NCI-H2196 (cell line): ENCODE measurements around the gene GPR137.

ENCODE experiments used
- DNase-seq: peaks from one replicate; lab custom pipeline; 2025; ENCODE audit not compliant: unreplicated experiment; lab: John Stamatoyannopoulos, UW

The GPR137 gene

DNA sequence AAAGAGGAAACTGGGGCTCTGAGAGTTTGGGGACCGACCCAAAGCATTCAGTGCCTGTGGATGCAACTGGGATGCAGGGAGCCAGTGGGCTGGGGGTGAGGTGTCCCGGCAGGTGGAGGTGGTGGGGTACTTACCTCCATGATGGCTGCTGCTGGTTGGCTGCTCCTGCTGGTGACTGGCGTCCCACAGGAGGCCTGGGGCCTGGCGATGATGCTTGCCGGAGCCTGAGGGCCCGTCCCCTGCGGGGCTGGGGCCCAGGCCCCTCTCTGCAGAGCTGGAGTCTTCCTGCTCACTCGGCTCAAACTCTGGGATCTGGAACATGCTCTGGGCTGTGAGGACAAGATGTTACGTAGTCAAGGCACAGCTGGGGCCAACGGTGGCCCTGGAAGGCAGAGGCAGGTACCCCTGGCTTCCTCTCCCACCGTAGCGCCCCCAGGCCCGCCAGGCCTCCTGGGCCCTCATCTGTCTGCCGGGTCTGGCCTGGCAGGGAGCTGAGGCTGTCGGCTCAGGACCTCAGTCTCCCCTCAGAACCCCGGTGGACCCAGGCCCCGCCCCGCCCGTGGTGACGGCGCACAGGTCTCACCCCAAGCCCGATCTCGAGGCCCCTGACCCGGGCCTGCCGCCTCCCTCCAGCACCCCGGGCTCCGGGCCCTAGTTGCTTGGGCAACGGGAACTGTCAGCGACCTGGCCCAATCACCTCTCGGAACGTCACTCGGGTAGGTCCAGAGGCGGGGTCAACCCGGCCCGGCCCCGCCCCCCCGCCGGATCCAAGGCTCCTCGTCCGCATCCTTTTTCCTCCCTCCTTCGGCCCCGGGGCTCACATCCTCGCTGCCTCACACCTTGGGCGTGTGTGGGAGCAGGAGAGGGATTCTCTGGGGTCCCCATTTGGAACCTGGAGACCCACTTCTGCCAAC lies 1.3 kb upstream of the GPR137 start, which contains the start of gene BAD:
Gene BAD, minus strand, starts transcription at position 618 of the 914 bp plus-strand sequence. Its CDS starts 297 bp downstream, at position 321.
- peak; percentile 91 for DNase-seq

DNA sequence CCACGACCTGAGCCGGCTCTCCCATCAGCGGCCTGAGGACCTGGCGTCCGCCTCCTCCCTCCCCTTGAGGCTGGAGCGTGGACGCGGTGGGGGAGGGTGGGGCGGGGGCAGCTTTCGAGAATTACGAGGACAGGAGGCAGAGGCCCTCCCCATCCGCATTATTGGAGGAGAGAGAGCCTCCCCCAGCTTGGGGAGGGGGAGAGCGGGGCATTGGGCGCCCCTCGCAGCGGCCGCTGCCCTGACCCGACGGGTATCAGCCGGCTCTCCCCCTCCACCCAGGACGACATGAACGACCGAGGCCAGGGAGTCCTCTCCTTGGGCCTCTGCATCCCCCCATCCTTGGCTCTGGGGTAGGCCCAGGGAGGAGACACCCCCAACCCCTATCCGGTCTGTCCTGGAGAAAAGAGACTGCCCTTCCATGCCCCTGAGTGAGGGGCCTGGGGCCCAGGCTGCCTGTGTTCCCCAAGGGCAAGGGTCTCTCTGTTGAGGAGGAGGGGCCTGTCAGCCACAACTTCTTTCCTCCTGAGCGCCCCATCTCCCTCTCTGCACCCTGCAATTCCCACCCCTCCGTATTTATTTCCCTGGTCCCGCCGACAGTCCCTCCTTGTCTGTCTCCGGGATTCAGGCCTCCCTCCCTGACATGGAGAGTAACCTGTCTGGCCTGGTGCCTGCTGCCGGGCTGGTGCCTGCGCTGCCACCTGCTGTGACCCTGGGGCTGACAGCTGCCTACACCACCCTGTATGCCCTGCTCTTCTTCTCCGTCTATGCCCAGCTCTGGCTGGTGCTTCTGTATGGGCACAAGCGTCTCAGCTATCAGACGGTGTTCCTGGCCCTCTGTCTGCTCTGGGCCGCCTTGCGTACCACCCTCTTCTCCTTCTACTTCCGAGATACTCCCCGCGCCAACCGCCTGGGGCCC lies 495 bp downstream of the GPR137 start:
- peak; percentile 67 for DNase-seq

DNA sequence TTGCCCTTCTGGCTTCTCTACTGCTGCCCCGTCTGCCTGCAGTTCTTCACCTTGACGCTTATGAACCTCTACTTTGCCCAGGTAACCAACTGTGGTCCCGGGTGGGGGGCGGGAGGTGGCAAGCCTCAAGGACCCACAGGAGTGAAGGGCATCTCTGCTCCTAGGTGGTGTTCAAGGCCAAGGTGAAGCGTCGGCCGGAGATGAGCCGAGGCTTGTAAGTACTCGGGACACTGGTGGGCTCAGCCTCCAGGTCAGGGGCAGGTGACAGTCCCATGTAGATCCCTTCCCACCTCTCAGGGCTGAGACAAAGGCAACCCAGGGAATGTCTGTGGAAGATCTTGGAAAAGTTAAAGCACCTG lies 1.1 kb downstream of the GPR137 start:
- DNase-seq = no peak

DNA sequence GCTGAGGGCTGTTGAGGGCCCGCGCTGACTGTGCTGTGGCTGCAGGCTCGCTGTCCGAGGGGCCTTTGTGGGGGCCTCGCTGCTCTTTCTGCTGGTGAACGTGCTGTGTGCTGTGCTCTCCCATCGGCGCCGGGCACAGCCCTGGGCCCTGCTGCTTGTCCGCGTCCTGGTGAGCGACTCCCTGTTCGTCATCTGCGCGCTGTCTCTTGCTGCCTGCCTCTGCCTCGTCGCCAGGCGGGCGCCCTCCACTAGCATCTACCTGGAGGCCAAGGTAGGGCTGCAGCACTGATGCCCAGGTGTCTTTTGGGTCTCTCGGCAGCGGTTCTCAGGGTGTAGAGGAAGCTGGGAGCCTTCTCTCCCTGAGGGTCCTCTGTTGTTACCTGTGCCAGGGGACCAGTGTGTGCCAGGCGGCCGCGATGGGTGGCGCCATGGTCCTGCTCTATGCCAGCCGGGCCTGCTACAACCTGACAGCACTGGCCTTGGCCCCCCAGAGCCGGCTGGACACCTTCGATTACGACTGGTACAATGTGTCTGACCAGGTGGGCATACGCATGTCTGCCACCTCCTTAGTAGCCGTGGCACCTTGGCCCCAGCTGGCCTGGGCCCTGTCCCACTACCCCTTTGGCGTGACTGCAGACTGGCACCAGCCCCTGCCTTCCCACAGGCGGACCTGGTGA lies 2.2 kb downstream of the GPR137 start:
- no peak for DNase-seq

DNA sequence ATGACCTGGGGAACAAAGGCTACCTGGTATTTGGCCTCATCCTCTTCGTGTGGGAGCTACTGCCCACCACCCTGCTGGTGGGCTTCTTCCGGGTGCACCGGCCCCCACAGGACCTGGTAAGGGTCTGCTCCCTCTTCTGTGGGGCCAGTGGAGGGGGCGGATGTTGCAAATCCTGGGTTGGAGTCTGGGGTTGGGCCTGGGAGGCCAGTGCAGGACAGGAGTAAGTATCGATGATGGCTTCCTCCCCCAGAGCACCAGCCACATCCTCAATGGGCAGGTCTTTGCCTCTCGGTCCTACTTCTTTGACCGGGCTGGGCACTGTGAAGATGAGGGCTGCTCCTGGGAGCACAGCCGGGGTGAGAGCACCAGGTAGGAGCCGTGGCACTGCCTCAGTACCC lies 2.7 kb downstream of the GPR137 start:
- no peak for DNase-seq

DNA sequence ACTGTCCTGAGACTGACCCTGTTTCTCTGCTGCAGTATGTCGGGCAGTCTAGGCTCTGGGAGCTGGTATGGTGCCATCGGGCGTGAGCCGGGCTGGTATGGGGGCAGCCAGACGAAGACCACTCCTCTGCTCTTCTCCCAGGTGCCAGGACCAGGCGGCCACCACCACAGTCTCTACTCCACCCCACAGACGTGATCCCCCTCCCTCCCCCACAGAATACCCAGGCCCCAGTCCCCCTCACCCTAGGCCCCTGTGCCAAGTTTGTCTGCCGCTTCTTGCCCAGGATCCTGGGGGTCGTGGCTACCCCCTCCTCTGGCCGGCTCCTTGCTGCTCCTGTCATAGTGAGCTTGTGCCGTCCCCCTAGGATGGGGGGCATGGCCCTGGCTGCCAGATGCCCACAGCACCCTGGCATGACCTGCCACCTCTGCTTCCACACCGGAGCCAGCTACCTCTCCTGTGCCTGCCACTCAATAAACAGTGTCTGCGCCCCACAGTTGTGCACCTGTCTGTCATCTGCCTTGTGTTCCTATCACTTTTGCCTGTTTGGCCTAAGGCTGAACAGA lies 3.4 kb downstream of the GPR137 start:
- no peak for DNase-seq

DNA sequence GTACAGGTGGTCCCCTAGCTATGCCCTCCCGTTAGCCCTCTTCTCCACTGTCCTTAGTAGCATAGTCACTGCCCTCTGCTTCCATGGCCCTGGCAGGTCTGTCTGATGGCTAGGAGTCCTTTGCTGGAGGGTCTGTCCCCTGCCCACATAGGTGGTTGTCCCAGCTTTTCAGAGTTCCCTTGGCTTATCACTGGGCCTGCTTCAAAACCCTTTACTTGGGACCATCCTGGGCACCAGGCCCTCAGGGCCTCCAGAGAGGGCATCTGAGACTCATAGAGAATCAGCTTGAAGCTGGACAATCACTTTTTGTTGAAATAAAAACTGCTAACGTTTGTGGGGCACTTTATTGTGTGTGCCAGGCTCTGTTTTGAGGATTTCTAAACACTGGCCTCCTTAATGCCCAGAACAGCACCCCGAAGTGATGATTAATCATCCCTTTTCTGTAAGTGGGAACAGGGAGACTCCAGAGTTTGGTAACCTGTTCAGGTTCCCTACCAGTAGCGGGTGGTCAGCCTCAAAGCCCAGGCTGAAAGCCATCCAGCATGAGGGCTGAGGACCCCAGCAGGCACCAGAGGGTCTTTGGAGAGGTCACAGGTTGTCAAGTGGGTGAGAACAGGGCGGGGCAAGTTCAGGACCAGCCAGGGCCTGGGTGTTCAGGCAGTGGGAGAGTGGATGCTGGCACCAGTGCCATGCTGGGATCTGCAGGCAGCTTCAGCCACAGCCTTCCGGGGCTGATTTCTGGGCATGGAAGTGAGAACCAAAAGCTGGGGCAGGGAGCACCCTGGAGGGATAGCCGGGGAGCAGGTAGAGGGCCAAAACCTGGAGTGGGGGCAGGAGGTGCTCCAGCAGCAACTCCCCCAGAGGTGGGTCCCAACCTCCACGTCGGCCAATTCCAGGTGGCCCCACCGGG lies 5.0 kb downstream of the GPR137 start:
- no peak for DNase-seq

DNA sequence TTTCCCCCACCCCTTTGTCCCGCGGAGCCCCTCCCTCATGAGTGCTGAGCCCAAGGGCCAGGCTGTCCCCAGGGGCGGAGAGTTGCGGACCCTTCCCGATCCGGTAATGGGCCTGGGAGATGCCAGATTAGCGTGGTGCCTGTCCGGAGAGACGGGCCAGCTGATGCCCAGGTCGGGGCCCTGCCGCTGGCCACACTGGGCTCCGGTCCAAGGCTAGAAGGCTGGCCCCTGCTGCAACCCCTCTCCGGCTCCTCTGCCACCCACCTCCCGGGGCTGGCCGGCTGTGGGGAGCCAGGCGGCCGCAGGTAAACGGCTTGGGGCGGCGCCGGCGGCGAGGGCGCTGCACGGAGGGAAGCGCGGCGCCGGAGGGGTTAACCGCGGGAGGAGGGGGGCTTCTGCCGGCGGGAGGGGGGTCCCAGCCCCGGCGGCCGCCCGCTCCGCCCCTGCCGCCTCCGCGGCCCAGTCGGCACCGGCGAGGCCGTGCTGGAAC lies 5.7 kb downstream of the GPR137 start, which contains the start of gene KCNK4:
Gene KCNK4, plus strand, starts transcription at position 41 of the 490 bp plus-strand sequence. CDS start 1,717 bp downstream, outside the sequence.
- DNase-seq = no peak

DNA sequence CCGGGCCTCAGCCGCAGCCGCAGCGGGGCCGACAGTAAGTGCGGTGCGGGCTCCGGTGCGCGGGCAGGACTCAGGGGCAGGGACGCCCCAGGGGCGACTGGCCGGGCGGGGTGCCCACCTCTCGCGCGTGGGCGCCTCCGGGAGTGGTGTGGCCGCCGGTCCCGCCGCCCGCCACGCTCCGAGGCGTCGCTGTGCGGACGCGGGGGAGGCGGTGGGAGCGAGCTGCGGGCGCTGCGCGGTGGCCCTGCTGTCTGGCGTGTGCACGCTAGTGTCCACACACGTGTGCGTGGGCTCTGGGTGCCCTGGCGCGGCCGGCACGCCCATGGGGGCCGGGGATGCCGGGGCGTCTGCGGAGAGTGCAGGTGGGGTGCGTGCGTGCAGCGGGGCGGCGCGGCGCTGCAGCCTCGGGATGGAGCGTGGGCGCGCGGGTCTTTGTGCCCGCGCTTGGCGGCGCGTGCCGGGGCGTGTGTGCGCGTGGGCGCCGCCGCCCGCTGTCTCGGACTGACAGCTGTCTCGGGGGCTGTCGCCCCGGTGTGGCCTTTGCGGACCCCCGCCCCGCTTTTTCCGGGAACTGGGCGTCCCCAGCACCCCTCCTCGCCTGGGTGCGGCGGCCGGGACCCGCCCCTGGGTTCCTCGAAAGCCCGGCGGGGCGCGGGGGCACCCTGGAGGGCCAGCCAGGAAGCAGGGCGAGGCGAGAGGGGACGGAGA lies 6.3 kb downstream of the GPR137 start:
- no peak for DNase-seq

DNA sequence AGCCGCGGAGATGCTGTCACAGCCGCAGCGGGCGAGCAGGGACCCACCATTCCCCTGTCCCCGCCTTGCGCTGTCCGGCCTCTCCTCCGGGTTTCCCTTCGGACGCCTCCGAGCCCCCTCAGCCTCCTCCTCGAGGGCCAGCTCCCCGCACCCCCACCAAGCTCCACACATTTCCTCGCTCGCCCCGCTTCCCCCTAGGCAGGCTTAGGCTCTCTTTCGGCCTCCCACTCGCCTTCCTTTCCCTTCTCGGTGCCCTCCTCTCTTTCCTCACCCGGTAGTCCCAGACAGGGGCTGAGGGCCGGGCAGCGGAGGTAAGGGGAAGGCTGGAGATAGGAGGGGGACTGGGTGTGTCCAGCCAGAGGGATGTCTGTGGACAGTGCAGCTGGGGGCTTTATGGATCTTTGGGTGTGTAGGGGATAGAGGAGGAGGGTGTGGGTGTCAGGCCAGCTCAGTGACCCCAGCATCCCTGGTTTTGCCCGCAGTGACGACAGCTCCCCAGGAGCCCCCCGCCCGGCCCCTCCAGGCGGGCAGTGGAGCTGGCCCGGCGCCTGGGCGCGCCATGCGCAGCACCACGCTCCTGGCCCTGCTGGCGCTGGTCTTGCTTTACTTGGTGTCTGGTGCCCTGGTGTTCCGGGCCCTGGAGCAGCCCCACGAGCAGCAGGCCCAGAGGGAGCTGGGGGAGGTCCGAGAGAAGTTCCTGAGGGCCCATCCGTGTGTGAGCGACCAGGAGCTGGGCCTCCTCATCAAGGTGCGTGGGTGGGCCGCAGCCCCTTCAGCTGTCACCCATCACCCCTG lies 7.0 kb downstream of the GPR137 start:
- DNase-seq = no peak

DNA sequence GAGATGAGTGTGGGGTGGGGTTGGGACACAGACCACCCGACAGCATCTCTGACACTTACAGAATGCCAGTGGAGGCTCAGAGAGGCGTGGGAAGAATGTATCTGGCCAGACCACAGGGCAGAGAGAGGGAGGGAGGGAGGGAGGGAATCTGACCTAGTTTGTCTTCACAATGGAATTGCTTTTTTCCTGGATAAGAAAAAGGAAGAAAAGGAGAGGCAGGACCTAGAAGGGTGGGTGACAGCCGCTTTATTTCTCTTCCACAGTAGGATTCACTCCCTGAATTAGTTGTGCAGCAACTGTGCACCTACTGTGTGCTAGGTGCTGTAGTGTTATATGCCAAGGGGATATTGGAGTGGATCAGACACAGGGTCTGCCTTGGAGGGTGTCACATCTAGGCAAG lies 9.1 kb downstream of the GPR137 start:
- DNase-seq = no peak

DNA sequence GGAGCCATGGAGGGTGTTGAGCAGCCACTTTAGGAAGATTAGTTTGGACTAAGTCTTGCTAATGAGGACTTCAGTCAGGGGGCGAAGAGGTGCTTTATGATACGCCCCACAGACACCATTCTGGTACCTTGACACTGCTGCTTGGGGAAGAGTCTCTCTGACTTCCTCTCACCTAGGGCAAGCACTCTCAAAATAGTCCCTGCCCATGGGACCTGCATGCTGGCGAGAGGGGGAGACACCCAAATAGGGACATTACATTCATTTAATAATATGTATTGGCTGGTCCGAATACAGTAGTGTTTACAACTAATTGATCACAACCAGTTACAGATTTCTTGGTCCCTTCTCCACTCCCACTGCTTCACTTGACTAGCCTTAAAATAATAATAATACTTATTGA lies 10.1 kb downstream of the GPR137 start:
- DNase-seq = no peak

DNA sequence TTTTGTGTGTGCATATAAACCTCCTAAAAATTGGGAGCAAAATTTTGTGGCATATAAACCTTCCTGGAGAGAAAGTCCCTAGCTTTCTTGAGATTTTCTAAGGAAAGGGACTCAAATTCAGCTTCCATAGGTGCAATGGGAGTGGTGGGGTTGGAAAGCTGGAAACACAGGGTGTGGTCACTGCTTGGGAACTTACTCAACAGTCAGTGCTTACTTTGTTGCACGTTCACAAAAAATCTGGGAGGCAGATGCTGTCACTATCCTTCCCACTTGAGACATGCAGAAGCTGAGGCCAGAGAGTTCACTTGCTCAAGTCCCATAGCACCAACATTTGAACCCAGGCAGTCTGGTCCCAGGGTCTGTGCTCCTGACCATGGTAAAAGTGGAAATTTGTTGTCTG lies 10.6 kb downstream of the GPR137 start:
- DNase-seq = no peak

DNA sequence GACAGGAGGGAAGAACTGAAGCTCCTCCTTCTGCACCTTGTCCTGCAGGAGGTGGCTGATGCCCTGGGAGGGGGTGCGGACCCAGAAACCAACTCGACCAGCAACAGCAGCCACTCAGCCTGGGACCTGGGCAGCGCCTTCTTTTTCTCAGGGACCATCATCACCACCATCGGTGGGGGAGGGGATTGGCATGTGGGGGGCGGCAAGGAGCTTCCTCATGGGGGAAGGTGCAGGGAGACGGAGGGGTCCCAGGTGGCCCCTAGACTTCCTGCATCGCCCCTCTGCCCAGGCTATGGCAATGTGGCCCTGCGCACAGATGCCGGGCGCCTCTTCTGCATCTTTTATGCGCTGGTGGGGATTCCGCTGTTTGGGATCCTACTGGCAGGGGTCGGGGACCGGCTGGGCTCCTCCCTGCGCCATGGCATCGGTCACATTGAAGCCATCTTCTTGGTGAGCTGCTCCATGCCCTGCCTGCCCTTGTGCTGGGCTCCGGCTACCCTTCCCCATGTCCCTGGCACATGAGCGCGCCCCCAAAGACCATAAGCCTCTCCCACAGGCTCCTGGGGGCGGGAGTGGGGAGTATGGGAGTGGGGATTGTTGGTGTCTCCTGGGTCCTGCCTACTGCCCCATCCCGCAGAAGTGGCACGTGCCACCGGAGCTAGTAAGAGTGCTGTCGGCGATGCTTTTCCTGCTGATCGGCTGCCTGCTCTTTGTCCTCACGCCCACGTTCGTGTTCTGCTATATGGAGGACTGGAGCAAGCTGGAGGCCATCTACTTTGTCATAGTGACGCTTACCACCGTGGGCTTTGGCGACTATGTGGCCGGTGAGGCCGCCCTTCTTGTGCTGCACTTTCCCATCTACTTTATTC lies 11.4 kb downstream of the GPR137 start:
- no peak for DNase-seq

DNA sequence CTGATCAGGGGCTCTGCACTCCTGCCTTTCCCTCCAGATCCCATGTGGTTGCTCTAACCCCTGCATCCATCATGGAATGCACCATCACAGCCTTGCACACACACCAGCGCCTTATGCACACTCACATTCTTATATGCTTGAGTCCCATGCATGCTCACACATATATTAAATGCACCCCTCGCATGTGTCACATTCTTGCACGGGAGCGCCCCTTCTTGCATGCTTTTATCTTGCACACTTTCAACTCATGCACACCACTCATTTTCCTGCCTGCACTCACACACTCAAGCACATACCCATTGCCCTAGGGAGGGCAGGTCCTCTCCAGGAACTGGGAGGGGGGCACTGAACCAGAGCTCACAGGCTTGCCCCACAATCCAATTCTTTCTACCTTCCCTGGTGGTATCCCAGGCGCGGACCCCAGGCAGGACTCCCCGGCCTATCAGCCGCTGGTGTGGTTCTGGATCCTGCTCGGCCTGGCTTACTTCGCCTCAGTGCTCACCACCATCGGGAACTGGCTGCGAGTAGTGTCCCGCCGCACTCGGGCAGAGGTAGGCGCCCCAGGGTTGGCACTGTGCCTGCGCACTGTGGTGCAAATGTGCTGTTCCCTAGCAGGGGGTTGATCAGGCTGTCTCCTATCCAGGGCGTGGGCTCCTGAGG lies 12.2 kb downstream of the GPR137 start:
- DNase-seq = no peak

DNA sequence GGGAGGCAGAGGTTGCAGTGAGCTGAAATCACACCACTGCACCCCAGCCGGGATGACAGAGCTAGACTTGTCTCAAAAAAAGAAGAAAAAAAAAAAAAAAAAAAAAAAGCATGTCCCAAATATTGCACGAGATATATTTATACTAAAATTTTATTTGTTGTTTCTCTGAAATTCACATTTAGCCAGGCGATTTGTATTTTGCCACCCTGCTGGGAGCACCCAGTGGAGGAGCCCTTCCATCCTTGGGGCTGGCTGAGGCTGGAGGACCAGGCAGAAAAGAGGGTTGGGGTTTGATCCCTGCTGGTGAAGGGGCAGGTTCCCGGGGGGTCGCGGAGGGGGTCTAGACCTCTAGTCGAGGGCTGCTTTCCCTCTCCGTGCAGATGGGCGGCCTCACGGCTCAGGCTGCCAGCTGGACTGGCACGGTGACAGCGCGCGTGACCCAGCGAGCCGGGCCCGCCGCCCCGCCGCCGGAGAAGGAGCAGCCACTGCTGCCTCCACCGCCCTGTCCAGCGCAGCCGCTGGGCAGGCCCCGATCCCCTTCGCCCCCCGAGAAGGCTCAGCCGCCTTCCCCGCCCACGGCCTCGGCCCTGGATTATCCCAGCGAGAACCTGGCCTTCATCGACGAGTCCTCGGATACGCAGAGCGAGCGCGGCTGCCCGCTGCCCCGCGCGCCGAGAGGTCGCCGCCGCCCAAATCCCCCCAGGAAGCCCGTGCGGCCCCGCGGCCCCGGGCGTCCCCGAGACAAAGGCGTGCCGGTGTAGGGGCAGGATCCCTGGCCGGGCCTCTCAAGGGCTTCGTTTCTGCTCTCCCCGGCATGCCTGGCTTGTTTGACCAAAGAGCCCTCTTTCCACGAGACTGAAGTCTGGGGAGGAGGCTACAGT lies 13.6 kb downstream of the GPR137 start:
- DNase-seq = no peak
